ENCODE data around the gene SUSD1. TPM values are rescaled to one million over a fixed set of nuclear protein-coding genes. Genes with fewer than 3 reads are reported as not detected.

SUSD1 gene
- total and polyA plus RNA-seq, 9 of the 15 experiments (the other 6 are each of a cell fraction or from before 2014, with no cell fraction given): 10.9 to 44.4 (median 36.1) TPM

GRCh38 chr9:112180387-112180881 is 5.3 kb upstream of the SUSD1 start (continued):
- TF ChIP-seq SFPQ (IDR thresholded peaks at IDR 0.05; ENCODE audit: low read depth, low read length) (no peak), FOSL1 (tag; conservative IDR thresholded peaks at IDR 0.05) (peak; percentile 82), ETV1 (tag; conservative IDR thresholded peaks at IDR 0.05; ENCODE audit: low read depth) (0 out of 2 replicates have a peak, but pooled peaks have one; percentile 6), PKNOX1 (IDR thresholded peaks at IDR 0.05) (peak; percentile 72), ZNF316 (IDR thresholded peaks at IDR 0.05) (peak; percentile 49; the same call in 1 of the 2 replicates), ARID4B (CRISPR knock-in tag; IDR thresholded peaks at IDR 0.05) (no peak), PTTG1 (tag; IDR thresholded peaks at IDR 0.05; ENCODE audit: low read depth) (peak; percentile 67; the same call in 1 of the 2 replicates), GATA2 (CRISPR knock-in tag; IDR thresholded peaks at IDR 0.05) (no peak), MYNN (IDR thresholded peaks at IDR 0.05) (no peak; the same call in 1 of the 2 replicates), MYNN (CRISPR knock-in tag; IDR thresholded peaks at IDR 0.05) (no peak), USF2 (CRISPR knock-in tag; IDR thresholded peaks at IDR 0.05) (no peak), ID3 (CRISPR knock-in tag; IDR thresholded peaks at IDR 0.05) (no peak), ID3 (tag; IDR thresholded peaks at IDR 0.05) (0 out of 2 replicates have a peak, but pooled peaks have one; percentile 31), ZNF408 (CRISPR knock-in tag; IDR thresholded peaks at IDR 0.05; ENCODE audit: low read depth) (no peak), SRSF9 (IDR thresholded peaks at IDR 0.05; ENCODE audit: borderline replicate concordance, low read depth, low read length) (no peak), POLR2B (IDR thresholded peaks at IDR 0.05; ENCODE audit: low read depth, partially characterized antibody) (no peak), CREBBP (IDR thresholded peaks at IDR 0.05; ENCODE audit: low read depth, low read length) (no peak), ZNF277 (CRISPR knock-in tag; IDR thresholded peaks at IDR 0.05; ENCODE audit: borderline replicate concordance) (no peak)

All from K562 (cell line).